Right kidney (tissue), 1 donor: ENCODE results near the gene CRYAA.

Experiments used
- DNase-seq: peaks from one replicate; pipeline ENCODE4 v3.0.0-alpha.2; 2016

The CRYAA gene

GRCh38 chr21:43203591-43203990, 34.8 kb downstream of the CRYAA start:
- no peak for DNase-seq

DNA sequence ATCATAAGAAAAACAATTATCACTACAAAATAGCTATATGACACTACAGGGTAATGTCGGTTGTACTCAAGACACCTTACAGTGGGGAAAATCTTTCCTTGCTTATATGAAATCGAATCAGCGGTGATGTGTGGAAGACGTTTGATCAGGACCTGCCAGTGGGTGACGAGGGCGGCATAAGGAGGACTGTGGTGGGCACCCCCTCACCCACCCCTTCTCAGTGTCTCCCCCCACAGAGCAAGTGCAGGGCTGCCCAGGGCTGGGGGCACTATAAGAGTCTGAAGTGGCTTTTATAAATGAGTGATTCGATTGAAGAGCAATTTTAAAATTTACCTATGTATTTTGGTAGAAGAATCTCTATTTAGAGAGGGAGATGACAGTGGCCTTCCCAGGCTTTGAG, 35.8 kb downstream of the CRYAA start:
- DNase-seq, result no peak

DNA sequence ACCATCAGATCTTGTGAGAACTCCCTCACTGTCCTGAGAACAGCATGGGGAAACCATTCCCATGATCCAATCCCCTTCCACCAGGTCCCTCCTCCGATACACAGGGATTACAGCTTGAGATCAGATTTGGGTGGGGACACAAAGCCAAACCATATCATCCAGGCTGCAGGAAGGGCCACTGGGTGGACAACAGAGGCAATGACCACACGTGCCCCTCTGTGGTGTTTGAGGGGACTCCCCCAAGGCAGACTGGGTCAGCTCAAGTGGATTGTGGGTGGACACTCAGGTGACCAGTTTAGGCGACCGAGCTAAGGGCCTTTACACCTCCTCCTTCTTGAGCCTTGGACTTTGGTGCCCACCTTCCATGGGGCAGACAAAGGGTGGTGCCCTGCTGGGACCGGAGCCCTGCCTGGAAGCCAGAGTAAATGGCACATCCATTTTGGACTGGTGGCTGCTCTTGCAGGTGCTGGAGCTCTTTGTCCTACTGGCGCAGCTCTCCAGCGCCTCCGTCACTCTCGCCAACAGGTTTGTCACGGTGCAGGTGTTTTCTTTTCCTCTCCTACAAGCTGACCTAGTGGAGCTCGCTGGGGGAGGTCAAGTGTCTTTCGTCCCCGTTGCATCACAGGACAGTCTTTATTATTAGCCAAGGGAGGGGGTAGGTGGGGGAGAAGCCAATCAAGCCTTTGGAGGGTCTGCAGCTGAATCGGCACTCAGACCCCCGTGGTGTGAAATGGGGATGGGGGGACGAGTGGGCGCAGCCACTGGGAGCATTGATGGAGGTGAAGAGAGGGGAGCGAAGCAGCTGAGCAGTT, 37.6 kb downstream of the CRYAA start:
- DNase-seq, result no peak

DNA sequence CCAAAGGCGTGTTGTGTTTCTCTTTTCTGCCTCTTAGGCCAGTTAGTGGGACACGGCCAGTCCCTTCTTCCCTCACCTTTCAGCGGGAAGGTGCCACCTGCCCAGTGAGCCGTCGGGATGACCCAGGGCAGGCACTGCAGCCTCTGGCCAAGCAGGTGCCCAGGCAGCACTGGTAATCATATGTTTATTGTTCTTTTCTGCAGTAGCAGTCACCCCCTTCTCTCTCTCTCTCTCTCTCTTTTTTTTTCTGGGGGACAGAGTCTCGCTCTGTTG, 38.2 kb downstream of the CRYAA start:
- no peak for DNase-seq

DNA sequence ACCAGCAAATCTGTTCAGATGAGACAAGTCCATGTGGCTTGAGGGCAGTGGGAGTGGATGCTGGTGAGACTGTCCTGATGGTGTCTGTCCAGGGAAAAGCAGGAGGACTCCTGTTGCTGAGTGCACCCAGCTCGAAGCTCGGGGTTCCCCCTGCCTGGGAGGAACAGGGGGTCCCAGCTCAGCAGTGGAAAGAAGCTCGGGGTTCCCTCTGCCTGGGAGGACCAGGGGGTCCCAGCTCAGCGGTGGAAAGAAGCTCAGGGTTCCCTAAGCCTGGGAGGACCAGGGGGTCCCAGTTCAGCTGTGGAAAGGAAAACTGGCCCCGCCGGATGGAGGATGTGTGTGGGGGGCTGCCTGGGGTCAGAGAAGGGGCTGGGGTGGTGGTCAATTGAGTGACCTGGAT, 39.1 kb downstream of the CRYAA start:
- DNase-seq, result no peak

GRCh38 chr21:43208561-43209332, 39.9 kb downstream of the CRYAA start:
- DNase-seq, result no peak

- DNase-seq, result no peak
Observed at GRCh38 chr21:43209575-43210453, 41.0 kb downstream of the CRYAA start.

- DNase-seq, result no peak
Observed at GRCh38 chr21:43210454-43211071, 41.8 kb downstream of the CRYAA start.

DNA sequence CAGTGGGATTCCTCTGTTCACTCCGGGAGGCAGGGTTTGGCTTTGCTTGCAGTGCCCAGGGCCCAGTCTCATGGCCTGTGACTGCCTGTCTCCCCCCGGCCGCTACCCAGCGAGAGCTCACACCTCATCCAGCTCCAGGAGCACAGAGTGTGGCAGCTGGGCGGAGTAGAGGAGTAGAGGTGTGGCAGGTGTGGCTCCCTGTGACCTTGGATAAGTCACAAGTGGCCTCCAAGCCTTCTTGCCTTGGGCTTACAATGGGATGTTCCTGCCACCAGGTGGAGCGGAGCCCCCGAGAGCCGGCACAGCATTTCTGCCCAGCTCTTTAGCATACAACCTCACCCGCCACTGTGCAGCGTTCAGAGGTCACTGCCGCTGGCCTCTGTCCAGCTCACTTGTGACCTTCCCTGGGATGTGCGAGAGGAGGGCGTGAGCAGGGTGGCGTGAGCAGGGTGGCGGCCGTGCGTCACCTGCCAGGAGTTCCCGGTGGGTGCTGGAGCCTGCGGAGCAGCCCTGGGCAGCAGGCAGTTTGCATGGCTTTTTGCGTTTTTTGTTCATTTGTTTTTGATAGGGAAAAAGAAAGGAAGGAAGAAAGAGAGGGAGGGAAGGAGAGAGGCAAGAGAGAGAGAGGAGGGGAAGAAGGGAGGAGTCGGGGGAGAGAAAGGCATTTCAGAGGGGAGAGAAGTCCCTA, 42.4 kb downstream of the CRYAA start:
- peak; percentile 39 for DNase-seq

DNA sequence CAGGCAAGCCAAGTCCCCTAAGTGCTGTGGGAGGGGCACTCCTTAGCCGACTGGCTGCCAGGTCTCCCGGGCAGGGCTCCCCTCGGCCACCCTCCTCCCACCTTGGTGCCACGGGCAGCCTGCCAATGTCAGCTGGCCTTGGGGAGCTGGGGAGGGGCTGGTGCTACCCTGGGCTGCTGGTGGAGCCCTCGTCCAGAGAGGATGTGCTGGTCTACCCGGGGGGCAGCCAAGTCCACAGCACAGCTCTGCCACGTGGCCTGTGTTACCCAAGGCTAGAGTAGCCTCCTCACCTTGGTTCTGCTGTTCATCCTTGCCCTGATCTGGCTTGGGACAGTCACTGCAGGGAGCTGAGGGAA, 42.9 kb downstream of the CRYAA start:
- no peak for DNase-seq
